ENCODE measurements around the gene ACTL7A. TPM values are rescaled to one million over a fixed set of nuclear protein-coding genes. Genes with fewer than 3 reads are reported as not detected.
"Not testable (repeated sequence)": the region's sequence is repeated elsewhere in the genome, so short reads cannot be mapped to it uniquely, and the experiment has no call there.

The ACTL7A gene, protein sequence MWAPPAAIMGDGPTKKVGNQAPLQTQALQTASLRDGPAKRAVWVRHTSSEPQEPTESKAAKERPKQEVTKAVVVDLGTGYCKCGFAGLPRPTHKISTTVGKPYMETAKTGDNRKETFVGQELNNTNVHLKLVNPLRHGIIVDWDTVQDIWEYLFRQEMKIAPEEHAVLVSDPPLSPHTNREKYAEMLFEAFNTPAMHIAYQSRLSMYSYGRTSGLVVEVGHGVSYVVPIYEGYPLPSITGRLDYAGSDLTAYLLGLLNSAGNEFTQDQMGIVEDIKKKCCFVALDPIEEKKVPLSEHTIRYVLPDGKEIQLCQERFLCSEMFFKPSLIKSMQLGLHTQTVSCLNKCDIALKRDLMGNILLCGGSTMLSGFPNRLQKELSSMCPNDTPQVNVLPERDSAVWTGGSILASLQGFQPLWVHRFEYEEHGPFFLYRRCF
- polyA plus RNA-seq (ENCODE audit: insufficient read length in 10 of 10) = not detected
- long read RNA-seq, donor 1 = 0 reads
- long read RNA-seq, donor 2 = 0 reads
- long read RNA-seq, donor 3 = 0 reads
- long read RNA-seq, donor 4 = 0 reads
- long read RNA-seq, donor 5 = 0 reads
- long read RNA-seq, donor 6 = 0 reads
- long read RNA-seq, donor 7 = 0 reads
- long read RNA-seq, donor 8 = 0 reads
- long read RNA-seq, donor 9 = 0 reads

DNA sequence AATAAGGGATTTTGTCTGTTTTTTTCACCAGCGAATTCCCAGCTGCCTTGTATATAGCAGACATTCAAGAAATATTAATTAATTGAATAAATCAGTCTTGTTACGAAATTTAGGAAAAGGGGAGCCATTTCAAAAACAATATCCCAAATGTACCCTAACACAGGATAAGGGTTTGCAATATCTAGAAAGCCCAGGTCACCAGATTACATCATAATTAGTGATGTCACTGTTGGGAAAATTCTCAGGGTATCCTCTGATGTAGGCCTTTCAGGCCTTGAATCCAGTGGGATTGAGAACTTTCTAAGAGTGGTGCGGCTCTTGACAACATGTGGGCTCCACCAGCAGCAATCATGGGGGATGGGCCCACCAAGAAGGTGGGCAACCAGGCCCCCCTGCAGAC, at the start of gene ACTL7A:
TSS of gene ACTL7A (plus strand) at position 270 of the 400 bp plus-strand sequence. CDS start at position 327, 57 bp downstream.
- no peak for DNase-seq

DNA sequence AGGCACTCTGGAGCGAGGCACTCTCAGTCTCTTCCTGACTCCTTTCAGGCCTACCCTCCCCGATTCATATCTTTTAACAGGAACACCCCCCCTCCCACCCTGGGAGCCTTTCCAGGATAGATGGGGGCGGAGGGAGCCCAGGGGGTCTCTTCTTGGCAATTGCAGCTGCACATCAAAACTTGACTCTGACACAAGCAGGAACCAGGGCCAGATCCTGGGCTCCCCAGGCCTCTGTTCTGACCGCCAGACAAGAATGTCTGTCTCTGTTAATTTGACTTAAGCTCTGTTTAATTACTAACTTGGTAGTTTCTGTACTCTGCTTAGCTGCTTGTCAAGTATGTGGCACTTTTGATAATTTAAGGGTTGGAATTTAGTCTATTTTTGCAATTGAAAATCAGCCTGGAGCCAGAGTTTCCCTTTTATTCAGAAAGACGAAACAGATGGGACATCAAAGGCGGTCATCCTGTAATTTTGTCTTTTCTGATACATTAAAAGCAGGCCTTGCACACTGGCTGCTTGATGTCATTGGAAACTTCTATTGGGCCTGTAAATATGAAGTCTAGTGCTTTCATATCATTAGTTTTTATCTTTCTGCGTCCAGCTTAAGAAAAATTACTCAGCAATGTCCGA, 49.6 kb upstream of the ACTL7A start:
- peak in 2 of 3 donors; percentile 46 to 66 for DNase-seq

DNA sequence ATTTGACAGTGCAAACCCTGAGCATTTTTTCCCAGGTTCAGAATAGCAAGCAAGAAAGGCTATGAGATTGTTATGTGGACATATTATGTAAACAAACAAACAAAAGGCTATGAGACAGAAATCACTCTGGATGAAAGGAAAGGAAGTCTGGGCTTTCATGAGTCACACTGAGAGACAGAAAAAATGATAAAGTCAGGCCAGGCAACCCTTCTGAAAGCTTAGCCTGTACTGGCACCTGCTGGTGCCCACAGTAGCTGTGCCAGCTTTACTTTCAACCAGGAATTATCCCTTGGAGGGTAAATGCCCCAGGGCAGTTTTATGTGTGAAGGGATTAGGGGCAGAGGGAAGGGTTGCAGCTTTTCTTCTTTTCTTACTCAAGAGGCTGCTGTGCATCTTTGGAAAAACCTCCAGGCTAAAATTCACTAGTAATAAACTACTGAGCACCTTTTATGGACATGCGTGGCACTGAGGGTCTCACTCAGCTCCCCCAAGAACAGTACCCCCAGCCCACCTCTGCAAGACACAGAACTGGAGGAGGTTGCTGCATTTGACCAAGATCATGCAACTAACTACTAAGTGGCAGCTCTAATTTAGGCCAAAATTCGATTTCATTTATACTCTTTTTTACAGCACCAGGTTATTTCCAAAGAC, 48.0 kb upstream of the ACTL7A start:
- no peak for DNase-seq

DNA sequence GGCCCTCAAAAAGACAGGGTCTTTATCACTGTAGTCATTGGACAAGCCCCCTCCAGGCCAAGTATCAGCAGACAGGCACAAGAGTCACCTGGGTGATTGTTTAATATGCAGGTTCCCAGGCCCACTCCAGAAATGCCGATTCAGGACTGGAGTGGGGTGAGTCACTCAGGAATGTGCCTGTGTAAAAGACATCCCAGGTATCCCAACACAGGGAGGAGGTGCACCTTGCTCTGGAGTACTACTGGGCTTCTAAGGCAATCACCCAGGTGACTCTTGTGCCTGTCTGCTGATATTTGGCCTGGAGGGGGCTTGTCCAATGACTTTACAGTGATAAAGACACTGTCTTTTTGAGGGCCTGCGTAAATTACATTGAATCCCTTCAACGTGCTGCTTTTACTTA, 46.9 kb upstream of the ACTL7A start:
- DNase-seq = no peak

DNA sequence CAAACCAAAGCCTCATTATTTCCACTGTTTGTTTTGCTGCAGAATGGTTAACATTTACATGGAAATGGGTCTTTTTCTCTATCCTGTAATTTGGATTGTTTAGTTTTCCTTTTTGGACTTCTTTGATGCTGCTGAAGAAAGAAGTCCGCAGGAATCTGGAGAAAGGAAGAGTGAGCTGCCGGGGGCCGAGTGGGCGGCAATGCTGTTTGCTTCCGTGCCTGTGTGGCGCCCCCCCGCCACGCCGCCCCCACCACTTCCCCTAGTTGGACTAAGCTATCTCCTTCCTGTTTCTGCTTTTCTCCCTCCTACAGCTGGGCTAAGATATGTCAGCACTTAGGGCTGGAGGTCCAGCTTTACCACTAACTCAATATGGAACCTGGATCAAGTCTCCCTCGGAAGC, 46.0 kb upstream of the ACTL7A start:
- DNase-seq = no peak

DNA sequence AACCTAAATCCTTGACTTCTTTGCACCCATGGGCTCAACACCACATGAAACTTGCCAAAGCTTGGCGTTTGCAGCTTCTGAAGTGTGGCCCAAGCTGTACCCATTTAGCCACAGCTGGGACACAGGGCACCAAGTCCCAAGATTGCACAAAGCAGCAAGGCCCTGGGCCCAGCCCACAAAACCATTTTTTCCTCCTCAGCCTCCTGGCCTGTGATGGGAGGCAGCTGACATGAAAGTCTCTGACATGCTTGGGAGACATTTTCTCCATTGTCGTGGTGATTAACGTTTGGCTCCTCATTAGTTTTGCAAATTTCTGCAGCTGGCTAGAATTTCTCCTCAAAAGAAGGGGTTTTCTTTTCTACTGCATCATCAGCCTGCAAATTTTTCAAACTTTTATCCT, 38.2 kb upstream of the ACTL7A start:
- DNase-seq = no peak

DNA sequence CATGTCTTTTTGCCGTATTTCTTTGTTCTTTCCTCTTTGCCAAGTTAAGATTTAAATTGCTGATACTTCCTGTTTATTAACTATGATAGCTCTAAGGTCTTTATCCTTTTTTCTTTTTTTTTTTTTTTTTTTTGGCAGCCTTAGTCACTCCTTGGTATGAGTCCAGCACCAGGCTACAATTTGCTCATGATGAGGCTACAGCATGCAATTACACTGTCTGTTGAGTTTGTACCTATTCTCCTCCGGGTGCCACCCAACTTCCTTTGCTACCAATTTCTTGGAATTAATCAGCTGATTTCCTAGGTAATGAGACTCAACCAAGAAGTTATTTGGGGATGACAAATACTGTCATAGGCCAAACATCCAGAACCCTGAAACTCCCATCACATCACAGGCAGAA, 31.8 kb upstream of the ACTL7A start:
- DNase-seq = no peak

DNA sequence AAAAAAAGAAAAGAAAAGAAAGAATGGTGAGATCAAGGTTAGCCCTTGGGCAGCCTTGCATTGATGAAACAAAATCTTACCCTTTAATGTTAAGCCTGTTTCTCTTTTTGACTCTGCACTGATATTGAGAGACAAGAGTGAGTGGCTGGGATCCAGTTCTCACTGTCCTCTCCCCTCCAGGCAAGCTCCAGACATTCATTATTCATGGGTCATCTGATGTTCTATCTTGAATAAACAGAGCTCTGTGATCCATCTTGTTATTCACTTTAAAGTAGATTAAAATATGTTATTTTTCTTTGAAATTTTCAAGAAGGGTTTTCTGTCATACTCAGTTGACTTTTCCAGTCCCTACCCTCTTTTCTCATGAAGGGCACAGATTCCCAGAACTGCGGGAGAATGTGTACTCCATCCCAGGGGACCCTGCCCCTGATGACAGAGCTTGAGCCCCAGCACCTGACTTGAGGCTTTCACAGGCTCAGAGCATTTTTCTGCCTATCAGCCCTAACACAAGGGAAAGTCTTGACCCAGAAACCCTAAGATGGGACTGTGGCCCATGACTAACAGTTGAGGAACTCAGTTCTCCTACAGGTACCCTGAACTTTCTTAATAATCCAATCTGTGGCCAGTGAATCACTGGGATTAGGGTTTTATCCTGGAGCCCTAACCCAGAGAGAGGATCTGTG, 30.4 kb upstream of the ACTL7A start:
- DNase-seq = no peak

DNA sequence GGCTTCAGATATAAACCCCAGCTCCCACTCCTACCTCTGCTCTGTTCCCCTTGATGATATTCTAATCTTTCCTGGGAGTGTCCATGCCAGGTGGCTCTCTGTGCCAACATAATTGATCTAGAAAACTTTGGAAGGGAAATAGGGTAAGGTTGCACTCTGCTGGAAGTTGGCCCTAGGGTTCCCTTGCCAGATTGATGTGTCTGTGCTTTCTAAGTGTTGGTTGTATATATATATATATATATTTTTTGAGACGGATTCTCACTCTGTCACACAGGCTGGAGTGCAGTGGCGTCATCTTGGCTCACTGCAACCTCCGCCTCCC, 29.9 kb upstream of the ACTL7A start:
- DNase-seq = no peak

DNA sequence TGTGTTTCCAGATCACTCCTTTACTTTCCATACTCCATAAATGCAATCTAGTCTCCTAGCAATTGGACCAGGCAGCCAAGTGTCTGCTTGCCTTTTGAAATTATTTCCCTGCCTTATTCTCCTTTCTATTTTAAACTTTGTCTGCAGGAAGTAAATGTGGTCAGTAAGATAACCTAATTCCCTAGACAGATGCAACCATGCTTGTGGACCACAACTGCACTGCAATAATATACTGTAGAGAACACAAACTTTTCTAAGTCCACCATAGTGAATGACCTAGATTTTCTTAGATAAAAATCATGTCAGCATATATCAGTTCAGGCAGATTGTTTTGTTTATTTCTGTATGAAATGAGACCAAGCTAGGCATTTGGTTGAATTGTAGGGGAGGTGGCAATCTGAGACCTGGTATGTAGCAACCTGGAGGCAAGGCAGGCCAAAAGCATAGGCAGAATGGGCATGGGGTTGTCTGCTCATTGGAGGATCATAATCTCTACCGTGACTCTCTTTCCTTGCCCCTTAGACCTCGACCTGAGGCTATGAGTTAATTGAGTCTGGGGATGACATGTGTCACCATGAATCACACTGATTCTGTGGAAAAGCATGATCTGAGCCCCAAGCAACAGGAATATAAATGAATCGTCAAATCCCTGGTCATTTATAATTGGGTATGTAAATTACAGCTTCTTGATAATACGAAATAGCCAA, 27.0 kb upstream of the ACTL7A start:
- DNase-seq = no peak

DNA sequence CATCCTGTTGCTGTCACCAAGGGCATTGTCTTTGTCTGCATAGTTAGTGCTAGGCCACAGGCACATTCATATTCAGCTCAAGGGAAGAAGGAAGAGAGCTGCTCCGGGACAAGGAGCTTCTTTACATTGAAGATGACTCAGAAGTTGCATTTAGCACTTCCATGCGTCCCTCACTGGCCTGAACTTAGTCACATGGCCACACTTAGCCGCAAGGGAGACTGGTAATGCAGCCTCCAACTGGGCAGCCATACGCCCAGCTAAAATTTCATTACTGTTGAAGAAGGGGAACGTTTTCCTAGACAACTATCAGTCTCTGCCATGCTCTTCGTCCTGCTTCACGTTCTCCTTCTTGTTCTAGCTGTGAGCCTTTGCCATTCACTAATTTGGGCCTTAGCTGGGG, 26.2 kb upstream of the ACTL7A start:
- no peak for DNase-seq

DNA sequence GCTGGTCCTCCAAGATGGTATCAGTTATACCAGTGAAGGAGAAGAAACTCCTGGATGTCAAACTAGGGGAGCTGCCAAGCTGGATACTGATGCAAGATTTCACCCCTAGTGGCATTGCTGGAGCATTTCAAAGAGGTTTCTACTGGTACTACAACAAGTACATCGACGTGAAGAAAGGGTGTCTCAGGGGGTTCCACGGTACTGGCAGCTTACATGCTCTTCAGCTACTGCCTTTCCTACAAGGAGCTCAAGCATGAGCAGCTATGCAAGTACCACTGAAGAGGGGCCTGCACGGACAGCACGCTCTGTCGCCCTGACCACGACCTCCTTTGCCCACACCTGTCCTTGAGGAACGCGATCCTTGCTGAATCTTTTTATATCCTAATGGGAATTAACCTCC, 25.7 kb upstream of the ACTL7A start:
- no peak for DNase-seq

DNA sequence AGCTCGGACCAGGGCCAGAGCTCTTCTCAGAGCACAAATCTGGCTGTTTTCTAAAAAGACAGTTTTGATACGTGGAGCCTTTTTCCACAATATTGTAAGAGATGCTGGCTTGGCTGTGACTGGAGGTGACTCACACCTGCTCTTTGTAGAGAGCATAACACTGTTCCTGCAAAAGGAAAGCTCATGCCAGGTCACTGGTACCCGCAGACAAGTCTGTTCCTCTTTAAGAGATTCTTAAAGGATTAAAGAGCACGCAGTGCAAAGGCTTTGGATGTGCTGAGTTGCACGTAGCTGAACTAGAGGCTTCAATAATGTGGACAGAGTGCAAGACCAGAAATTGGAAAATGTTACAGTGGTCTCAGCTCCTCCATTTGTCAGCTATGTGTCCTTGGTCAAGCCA, 25.3 kb upstream of the ACTL7A start:
- DNase-seq = peak in 1 of 3 donors; percentile 20

DNA sequence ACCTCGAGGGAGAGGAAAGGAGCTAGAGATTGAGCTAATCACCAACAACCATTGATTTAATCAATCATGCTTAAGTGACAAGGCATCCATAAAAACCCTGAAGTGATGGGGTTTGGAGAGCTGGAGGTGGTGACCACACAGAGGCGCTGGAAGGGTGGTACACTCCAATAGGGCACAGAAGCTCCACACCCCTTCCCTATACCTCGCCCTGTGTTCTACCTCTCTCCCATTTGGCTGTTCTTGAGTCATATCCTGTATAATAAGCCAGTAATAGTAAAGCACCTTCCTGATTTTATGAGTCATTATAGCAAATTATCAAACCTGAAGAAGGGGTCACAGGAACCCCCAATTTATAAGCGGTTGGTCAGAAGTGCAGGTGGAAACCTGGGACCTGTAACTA, 24.5 kb upstream of the ACTL7A start:
- DNase-seq = no peak

DNA sequence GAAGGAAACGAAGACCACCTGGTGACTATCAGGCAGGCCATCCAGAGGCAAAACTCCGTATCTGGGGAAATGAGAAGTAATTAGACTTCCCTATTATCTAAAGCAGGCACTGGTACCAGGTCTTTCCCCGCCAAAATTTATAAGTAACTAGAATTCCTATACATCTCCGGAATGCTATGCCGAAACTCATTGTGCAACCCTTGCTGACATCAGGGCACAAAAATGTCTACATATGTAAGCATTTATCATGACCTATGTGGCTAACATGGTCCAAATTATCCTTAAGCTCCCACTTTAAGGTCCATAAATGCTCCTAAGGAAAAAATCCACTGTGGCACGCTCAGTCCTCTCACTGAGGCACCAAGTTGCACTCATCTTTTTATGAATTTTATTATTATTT, 24.0 kb upstream of the ACTL7A start:
- DNase-seq = peak in 1 of 3 donors; percentile 77

DNA sequence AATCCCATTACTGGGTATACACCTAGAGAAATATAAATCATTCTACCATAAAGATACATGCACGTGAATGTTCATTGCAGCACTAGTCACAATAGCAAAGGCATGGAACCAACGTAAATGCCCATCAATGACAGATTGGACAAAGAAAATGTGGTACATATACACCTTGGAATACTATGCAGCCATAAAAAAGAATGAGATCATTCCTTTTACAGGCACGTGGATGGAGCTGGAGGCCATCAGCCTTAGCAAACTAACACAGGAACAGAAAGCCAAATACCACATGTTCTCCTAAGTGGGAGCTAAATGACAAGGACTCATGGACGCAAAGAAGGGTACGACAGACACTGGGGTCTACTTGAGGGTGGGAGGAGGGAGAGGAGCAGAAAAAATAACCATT, 22.5 kb upstream of the ACTL7A start:
- not testable (repeated sequence) for DNase-seq

DNA sequence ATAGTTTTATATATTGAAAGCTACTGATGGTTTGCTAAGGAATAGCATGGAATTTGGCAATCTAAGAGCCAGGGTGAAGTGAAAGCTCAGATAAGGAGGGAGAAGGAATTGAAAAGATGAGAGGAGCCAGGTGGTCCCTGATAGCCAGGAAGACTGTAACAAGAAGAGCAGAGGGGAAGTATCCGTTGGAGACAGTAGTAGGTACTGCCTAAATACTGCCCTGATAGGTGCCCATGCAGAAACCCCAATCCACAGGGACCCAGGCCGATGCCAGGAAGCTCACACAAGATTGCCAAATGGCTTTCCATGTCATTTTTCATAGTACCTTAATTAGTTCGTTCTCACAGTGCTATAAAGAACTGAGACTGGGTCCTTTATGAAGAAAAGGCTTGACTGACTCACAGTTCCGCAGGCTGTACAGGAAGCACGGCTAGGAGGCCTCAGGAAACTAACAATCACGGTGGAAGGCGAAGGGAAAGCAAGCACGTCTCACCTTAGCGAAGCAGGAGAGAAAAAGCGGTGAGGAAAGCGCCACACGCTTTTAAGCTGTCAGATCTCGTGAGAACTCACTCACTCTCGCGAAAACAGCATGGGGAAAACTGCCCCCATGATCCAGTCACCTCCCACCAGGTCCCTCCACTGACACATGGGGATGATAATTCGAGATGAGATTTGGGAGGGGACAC, 19.3 kb upstream of the ACTL7A start:
- no peak for DNase-seq

DNA sequence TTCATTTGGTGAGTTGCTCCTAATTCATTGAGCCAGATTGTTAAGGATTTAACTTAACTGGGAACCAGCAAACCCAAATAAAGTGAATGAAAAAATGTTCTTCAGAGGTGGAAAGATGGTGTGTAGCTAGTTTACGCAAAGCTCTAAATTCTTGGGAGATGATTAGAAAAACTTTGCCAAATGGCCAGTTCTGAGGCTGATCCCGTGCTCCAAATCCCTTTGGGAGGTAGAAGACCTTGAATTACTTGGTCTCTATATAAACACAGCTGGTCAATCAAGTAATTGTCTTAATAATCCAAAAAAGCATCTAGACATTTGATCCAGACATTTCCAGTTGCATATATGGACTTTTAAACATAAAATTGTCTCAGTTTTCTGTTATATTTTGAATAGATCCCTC, 17.7 kb upstream of the ACTL7A start:
- peak; percentile 44 to 71 (median 63) for DNase-seq

DNA sequence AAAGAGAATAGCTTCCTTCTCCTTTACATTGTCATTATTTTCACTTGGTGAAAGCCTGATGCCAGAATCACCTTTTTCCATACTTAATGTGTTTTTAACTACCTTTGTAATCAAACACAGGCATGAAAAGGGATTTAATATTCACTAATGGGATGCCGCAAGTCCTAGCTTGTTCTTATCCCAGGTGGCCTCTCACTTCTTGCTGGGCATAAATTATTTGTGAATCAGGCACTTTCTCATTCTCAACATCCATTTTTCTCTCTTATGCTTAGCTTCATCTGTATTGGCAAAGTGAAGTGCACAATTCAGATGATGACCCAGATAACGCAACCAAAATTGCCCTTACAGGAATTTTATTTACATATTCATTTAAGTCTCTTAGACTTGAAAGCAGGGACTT, 17.2 kb upstream of the ACTL7A start:
- no peak for DNase-seq

DNA sequence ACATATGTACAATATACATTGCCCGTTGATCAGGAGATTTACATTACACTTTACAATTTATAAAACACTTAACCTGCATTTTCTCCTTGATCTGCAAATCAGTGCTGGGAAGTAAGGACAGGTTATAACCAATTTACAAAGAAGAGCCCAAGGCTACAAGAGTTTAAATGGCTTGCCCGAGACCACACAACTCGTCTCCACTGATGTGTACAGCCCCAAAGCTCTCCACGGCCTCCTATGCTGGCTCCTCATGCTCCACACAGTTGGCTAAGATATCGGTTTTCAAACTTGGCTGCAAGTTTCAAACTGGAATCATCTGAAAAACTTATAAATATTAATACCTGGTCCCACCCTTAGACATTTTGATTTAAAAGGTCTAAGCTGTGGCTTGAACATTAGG, 16.6 kb upstream of the ACTL7A start:
- no peak for DNase-seq

DNA sequence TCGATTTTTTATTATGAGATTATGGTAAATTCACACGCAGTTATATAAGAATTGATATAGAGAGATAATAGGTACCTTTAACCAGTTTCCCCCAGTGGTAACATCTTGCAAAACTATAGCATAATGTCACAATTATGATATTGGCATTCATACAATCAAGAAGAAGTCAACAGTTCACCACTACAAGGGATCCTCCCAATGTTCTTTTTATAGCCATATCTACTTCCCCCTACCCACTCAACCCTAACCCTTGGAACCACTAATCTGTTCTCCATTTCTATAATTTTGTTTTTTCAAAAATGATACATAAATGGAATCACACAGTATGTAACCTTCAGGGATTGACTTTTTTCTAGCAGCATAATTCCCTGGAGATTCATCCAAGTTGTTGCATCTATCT, 16.1 kb upstream of the ACTL7A start:
- DNase-seq = no peak
